BJ (cell line): ENCODE measurements around the gene SHB. TPM values are rescaled to one million over a fixed set of nuclear protein-coding genes. Genes with fewer than 3 reads are reported as not detected.

ENCODE experiments used
- CTCF ChIA-PET: fragments of 350-600 bp; formaldehyde crosslinking; extraction: SDS; loops from one replicate; lab custom pipeline; 2021; ENCODE audit warnings: antibody characterized with exemption, inconsistent platforms; lab: Yijun Ruan, JAX
- POLR2A ChIA-PET: fragments of 300-600 bp; sonication (Branson Sonifier 250); formaldehyde crosslinking; extraction: SDS; loops from one replicate; lab custom pipeline; 2021; ENCODE audit warnings: antibody characterized with exemption; lab: Charles Lee
- DNase-seq: peaks from one replicate; pipeline ENCODE4 v3.0.0-alpha.2; 2011; ENCODE audit warnings: low read depth
- H3K27me3 ChIP-seq: 2 replicates; pipeline ENCODE4 v1.6.0; 2011; ENCODE audit warnings: low read length; ENCODE audit not compliant: control insufficient read depth, insufficient read depth
- H3K36me3 ChIP-seq: 2 replicates; pipeline ENCODE4 v1.5.1; 2011; ENCODE audit warnings: low read length; ENCODE audit not compliant: control insufficient read depth, insufficient read depth
- H3K4me3 ChIP-seq: 2 replicates; pipeline ENCODE4 v1.5.1; 2011; ENCODE audit warnings: low read depth, mild to moderate bottlenecking, control low read depth, low read length
- CTCF ChIP-seq: IDR thresholded peaks from 2 replicates; pipeline ENCODE4 v1.5.1; 2011; ENCODE audit warnings: low read depth, mild to moderate bottlenecking, control low read depth, inconsistent platforms, low read length, moderate library complexity; ENCODE audit not compliant: insufficient read depth
- polyA plus RNA-seq: library from polyadenylated mRNA; depleted of rRNA; stranded (reverse); fragments of >200 nt; gene quantifications from 2 replicates; pipeline ENCODE4 v1.2.3, GENCODE V29; 2011

SHB gene
- polyA plus RNA-seq, 1 experiment, result 18.6 TPM

- Histone ChIP-seq H3K36me3 (0 out of 2 replicates have a peak, but pooled peaks cover 2% of the 10 kb centered on the region), H3K4me3 (no peak overlapping the region), H3K27me3 (no peaks in the 10 kb centered on the region)
- ChIA-PET CTCF (no interaction called here), POLR2A (interaction anchor here (0.6 kb wide), 1 partner anchor 430 kb away, joined by 4 read pairs; no protein-coding TSS in a partner anchor)
- DNase-seq, result no peak
- TF ChIP-seq CTCF, result no peak
Observed at GRCh38 chr9:37880916-37881479, 188.0 kb downstream of the SHB start.

- no peak for TF ChIP-seq CTCF
Observed at GRCh38 chr9:37876376-37876775, 192.7 kb downstream of the SHB start.

GRCh38 chr9:37873955-37874354 is 195.1 kb downstream of the SHB start:
- POLR2A ChIA-PET, result no interaction called here
- CTCF ChIA-PET, result no interaction called here
- TF ChIP-seq CTCF, result no peak

More at GRCh38 chr9:37876376-37876775, 192.7 kb downstream of the SHB start:
- no peaks in the 10 kb centered on the region for H3K27me3 ChIP-seq
- CTCF ChIA-PET, result interaction anchor here (1.7 kb wide), 1 partner anchor 8 kb away, joined by 4 read pairs; no protein-coding TSS in a partner anchor
- 0 out of 2 replicates have a peak, but pooled peaks cover 2% of the 10 kb centered on the region for H3K36me3 ChIP-seq
- no peak for DNase-seq
- POLR2A ChIA-PET, result no interaction called here
- no peak overlapping the region for H3K4me3 ChIP-seq

GRCh38 chr9:37870799-37871176 is 198.2 kb downstream of the SHB start:
- no peaks in the 10 kb centered on the region for H3K27me3 ChIP-seq
- DNase-seq, result no peak
- no peak for TF ChIP-seq CTCF
- CTCF ChIA-PET, result interaction anchor here (0.7 to 1.9 kb wide), 2 partner anchors 11 to 13 kb away, joined by 3 to 4 read pairs; no protein-coding TSS in a partner anchor
- POLR2A ChIA-PET, result interaction anchor here (0.6 kb wide), 1 partner anchor 46 kb away, joined by 3 read pairs; no protein-coding TSS in a partner anchor
- 0 out of 2 replicates have a peak, but pooled peaks cover 1% of the 10 kb centered on the region for H3K36me3 ChIP-seq
- H3K4me3 ChIP-seq, result no peak overlapping the region

More at GRCh38 chr9:37873955-37874354, 195.1 kb downstream of the SHB start:
- 0 out of 2 replicates have a peak, but pooled peaks cover 1% of the 10 kb centered on the region for H3K36me3 ChIP-seq
- no peak overlapping the region for H3K4me3 ChIP-seq
- H3K27me3 ChIP-seq, result no peaks in the 10 kb centered on the region
- no peak for DNase-seq

GRCh38 chr9:37870081-37870798 is 198.8 kb downstream of the SHB start:
- POLR2A ChIA-PET, result no interaction called here
- H3K36me3 ChIP-seq, result 0 out of 2 replicates have a peak, but pooled peaks cover 1% of the 10 kb centered on the region
- H3K27me3 ChIP-seq, result no peaks in the 10 kb centered on the region
- no peak for DNase-seq
- CTCF ChIA-PET, result interaction anchor here (1.9 kb wide), 1 partner anchor 13 kb away, joined by 4 read pairs; no protein-coding TSS in a partner anchor
- no peak overlapping the region for H3K4me3 ChIP-seq
- no peak for TF ChIP-seq CTCF
